HepG2 (cell line): Measurements from ENCODE around the gene TBC1D24. TPM values are rescaled to one million over a fixed set of nuclear protein-coding genes. Genes with fewer than 3 reads are reported as not detected.

Experiments
- AGO2 ChIP-seq: fragments of 200-400 bp; formaldehyde crosslinking; optimal IDR thresholded peaks from 2 replicates; pipeline ENCODE3; 2017; ENCODE audit warnings: mild to moderate bottlenecking, low read depth, low read length, moderate library complexity
- CEBPG ChIP-seq: IDR thresholded peaks from 2 replicates; pipeline ENCODE4 v1.6.1; 2016
- DR1 ChIP-seq: sonication (generic); formaldehyde crosslinking; IDR thresholded peaks from 2 replicates; pipeline ENCODE4 v1.8.0; 2021; ENCODE audit warnings: mild to moderate bottlenecking, missing genetic modification reagents, inconsistent platforms
- EEA1 ChIP-seq: sonication (generic); formaldehyde crosslinking; IDR thresholded peaks from 2 replicates; pipeline ENCODE4 v1.5.1; 2020; ENCODE audit warnings: mild to moderate bottlenecking, missing genetic modification reagents, borderline replicate concordance
- GATA4 ChIP-seq: sonication (generic); IDR thresholded peaks from 2 replicates; pipeline ENCODE4 v1.6.1; 2016; ENCODE audit warnings: antibody characterized with exemption, low read depth, borderline replicate concordance
- KAT8 ChIP-seq: IDR thresholded peaks from 2 replicates; pipeline ENCODE4 v1.6.1; 2016; ENCODE audit warnings: missing genetic modification reagents, missing compliant biosample characterization
- SIN3B ChIP-seq: fragments of 150-350 bp; IDR thresholded peaks from 2 replicates; pipeline ENCODE4 v1.6.1; 2014; ENCODE audit warnings: low read length
- SIX1 ChIP-seq: sonication (generic); formaldehyde crosslinking; IDR thresholded peaks from 2 replicates; pipeline ENCODE4 v1.4.0; 2020; ENCODE audit warnings: missing genetic modification reagents, borderline replicate concordance
- TAF1 ChIP-seq: sonication (generic); formaldehyde crosslinking; IDR thresholded peaks from 2 replicates; pipeline ENCODE4 v1.4.0; 2020; ENCODE audit warnings: missing genetic modification reagents
- TEAD3 ChIP-seq: optimal IDR thresholded peaks from 2 replicates; pipeline ENCODE3; 2016; ENCODE audit warnings: borderline replicate concordance
- ZNF317 ChIP-seq: sonication (generic); formaldehyde crosslinking; IDR thresholded peaks from 2 replicates; pipeline ENCODE4 v1.5.0; 2020; ENCODE audit warnings: mild to moderate bottlenecking, missing genetic modification reagents
- ZNF383 ChIP-seq: sonication (generic); formaldehyde crosslinking; IDR thresholded peaks from 2 replicates; pipeline ENCODE4 v1.4.0; 2020; ENCODE audit warnings: missing genetic modification reagents, mild to moderate bottlenecking, borderline replicate concordance
- ZNF431 ChIP-seq: sonication (generic); formaldehyde crosslinking; IDR thresholded peaks from 2 replicates; pipeline ENCODE4 v1.9.0; 2022; ENCODE audit warnings: missing genetic modification reagents, low read depth, mild to moderate bottlenecking, borderline replicate concordance
- ZNF607 ChIP-seq: sonication (generic); formaldehyde crosslinking; IDR thresholded peaks from 2 replicates; pipeline ENCODE4 v1.5.1; 2020; ENCODE audit warnings: missing genetic modification reagents, mild to moderate bottlenecking, borderline replicate concordance
- ZNF629 ChIP-seq: sonication (generic); formaldehyde crosslinking; conservative IDR thresholded peaks from 2 replicates; pipeline ENCODE4 v1.5.0; 2020; ENCODE audit warnings: missing genetic modification reagents
- polyA plus RNA-seq, 8 experiments: library from polyadenylated mRNA; depleted of rRNA in 3 of 8; stranded (reverse) in 7 of 8; unstranded in 1 of 8; fragments of >200 nt; fragmentation: Illumina TruSeq in 4 of 8; extraction: Trizol in 4 of 8; gene quantifications; 2 replicates each; pipeline versions ENCODE4 v1.2.1 to v1.2.3, GENCODE V29; 2011 to 2016; ENCODE audit warnings: low read depth in 4 of 8, missing spikeins in 1 of 8, mixed read lengths in 1 of 8; ENCODE audit not compliant: insufficient read depth in 1 of 8
- total RNA-seq, 5 experiments: library from RNA; depleted of rRNA; stranded (reverse); fragments of >200 nt; fragmentation: Illumina TruSeq; extraction: Trizol; gene quantifications; 2 replicates each; pipeline ENCODE4 v1.2.3, GENCODE V29; 2016; ENCODE audit warnings: low read depth in 1 of 5
- TF ChIP-seq, protein P1 (sequence below): IDR thresholded peaks from 2 replicates; pipeline ENCODE4 v1.4.0; 2020; ENCODE audit warnings: mild to moderate bottlenecking, missing genetic modification reagents
- TF ChIP-seq, protein P2 (sequence below): sonication (generic); formaldehyde crosslinking; IDR thresholded peaks from 2 replicates; pipeline ENCODE4 v1.5.0; 2020; ENCODE audit warnings: missing genetic modification reagents
- TF ChIP-seq, protein P3 (sequence below): sonication (generic); formaldehyde crosslinking; IDR thresholded peaks from 2 replicates; pipeline ENCODE4 v1.5.1; 2020; ENCODE audit warnings: missing genetic modification reagents, mild to moderate bottlenecking, borderline replicate concordance
- TF ChIP-seq, protein P4 (sequence below): IDR thresholded peaks from 2 replicates; pipeline ENCODE4 v1.6.1; 2016; ENCODE audit warnings: missing compliant biosample characterization, missing genetic modification reagents, borderline replicate concordance
- TF ChIP-seq, protein P5 (sequence below): IDR thresholded peaks from 2 replicates; pipeline ENCODE4 v1.6.1; 2016; ENCODE audit warnings: missing compliant biosample characterization, missing genetic modification reagents, borderline replicate concordance
- TF ChIP-seq, protein P6 (sequence below): sonication (generic); formaldehyde crosslinking; IDR thresholded peaks from 2 replicates; pipeline ENCODE4 v1.5.0; 2020; ENCODE audit warnings: mild to moderate bottlenecking, missing genetic modification reagents

TBC1D24 gene
- total and polyA plus RNA-seq, 2 of the 13 experiments (the other 11 are each of a cell fraction or from before 2014, with no cell fraction given) = 7.7 to 13.7 TPM

DNA sequence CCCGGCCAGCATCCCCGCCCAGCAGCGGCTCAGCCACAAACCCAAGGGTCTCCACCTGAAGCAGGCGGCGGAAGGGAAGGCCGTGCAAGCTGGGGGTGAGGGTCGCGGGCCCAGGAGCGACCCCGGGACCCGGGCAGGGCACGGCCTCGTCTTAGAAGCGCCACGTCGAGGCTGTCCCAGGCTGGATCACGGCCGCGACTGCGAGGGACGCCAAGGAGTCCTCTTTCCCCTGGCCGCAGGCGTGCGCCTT is 46.2 kb upstream of the TBC1D24 start (continued):
- TF ChIP-seq, protein P1, sequence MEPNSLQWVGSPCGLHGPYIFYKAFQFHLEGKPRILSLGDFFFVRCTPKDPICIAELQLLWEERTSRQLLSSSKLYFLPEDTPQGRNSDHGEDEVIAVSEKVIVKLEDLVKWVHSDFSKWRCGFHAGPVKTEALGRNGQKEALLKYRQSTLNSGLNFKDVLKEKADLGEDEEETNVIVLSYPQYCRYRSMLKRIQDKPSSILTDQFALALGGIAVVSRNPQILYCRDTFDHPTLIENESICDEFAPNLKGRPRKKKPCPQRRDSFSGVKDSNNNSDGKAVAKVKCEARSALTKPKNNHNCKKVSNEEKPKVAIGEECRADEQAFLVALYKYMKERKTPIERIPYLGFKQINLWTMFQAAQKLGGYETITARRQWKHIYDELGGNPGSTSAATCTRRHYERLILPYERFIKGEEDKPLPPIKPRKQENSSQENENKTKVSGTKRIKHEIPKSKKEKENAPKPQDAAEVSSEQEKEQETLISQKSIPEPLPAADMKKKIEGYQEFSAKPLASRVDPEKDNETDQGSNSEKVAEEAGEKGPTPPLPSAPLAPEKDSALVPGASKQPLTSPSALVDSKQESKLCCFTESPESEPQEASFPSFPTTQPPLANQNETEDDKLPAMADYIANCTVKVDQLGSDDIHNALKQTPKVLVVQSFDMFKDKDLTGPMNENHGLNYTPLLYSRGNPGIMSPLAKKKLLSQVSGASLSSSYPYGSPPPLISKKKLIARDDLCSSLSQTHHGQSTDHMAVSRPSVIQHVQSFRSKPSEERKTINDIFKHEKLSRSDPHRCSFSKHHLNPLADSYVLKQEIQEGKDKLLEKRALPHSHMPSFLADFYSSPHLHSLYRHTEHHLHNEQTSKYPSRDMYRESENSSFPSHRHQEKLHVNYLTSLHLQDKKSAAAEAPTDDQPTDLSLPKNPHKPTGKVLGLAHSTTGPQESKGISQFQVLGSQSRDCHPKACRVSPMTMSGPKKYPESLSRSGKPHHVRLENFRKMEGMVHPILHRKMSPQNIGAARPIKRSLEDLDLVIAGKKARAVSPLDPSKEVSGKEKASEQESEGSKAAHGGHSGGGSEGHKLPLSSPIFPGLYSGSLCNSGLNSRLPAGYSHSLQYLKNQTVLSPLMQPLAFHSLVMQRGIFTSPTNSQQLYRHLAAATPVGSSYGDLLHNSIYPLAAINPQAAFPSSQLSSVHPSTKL (CRISPR knock-in tag) = 0 out of 2 replicates have a peak, but pooled peaks have one; percentile 18
- TF ChIP-seq ZNF383 (CRISPR knock-in tag) = no peak
- no peak for TF ChIP-seq KAT8 (CRISPR knock-in tag)
- TF ChIP-seq, protein P2, sequence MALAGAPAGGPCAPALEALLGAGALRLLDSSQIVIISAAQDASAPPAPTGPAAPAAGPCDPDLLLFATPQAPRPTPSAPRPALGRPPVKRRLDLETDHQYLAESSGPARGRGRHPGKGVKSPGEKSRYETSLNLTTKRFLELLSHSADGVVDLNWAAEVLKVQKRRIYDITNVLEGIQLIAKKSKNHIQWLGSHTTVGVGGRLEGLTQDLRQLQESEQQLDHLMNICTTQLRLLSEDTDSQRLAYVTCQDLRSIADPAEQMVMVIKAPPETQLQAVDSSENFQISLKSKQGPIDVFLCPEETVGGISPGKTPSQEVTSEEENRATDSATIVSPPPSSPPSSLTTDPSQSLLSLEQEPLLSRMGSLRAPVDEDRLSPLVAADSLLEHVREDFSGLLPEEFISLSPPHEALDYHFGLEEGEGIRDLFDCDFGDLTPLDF (CRISPR knock-in tag) = no peak
- 0 out of 2 replicates have a peak, but pooled peaks have one; percentile 48 for TF ChIP-seq DR1 (CRISPR knock-in tag)
- TF ChIP-seq, protein P3, sequence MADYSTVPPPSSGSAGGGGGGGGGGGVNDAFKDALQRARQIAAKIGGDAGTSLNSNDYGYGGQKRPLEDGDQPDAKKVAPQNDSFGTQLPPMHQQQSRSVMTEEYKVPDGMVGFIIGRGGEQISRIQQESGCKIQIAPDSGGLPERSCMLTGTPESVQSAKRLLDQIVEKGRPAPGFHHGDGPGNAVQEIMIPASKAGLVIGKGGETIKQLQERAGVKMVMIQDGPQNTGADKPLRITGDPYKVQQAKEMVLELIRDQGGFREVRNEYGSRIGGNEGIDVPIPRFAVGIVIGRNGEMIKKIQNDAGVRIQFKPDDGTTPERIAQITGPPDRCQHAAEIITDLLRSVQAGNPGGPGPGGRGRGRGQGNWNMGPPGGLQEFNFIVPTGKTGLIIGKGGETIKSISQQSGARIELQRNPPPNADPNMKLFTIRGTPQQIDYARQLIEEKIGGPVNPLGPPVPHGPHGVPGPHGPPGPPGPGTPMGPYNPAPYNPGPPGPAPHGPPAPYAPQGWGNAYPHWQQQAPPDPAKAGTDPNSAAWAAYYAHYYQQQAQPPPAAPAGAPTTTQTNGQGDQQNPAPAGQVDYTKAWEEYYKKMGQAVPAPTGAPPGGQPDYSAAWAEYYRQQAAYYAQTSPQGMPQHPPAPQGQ (CRISPR knock-in tag) = no peak
- TF ChIP-seq ZNF607 (CRISPR knock-in tag) = no peak
- no peak for TF ChIP-seq ZNF629 (CRISPR knock-in tag)
- peak; percentile 8 for TF ChIP-seq AGO2
- TF ChIP-seq ZNF431 = 0 out of 2 replicates have a peak, but pooled peaks have one; percentile 11
- TF ChIP-seq ZNF317 (CRISPR knock-in tag) = peak; percentile 36; the same call in 1 of the 2 replicates
- TF ChIP-seq, protein P4, sequence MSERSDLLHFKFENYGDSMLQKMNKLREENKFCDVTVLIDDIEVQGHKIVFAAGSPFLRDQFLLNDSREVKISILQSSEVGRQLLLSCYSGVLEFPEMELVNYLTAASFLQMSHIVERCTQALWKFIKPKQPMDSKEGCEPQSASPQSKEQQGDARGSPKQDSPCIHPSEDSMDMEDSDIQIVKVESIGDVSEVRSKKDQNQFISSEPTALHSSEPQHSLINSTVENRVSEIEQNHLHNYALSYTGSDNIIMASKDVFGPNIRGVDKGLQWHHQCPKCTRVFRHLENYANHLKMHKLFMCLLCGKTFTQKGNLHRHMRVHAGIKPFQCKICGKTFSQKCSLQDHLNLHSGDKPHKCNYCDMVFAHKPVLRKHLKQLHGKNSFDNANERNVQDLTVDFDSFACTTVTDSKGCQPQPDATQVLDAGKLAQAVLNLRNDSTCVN (CRISPR knock-in tag) = no peak
- no peak for TF ChIP-seq GATA4
- TF ChIP-seq, protein P5, sequence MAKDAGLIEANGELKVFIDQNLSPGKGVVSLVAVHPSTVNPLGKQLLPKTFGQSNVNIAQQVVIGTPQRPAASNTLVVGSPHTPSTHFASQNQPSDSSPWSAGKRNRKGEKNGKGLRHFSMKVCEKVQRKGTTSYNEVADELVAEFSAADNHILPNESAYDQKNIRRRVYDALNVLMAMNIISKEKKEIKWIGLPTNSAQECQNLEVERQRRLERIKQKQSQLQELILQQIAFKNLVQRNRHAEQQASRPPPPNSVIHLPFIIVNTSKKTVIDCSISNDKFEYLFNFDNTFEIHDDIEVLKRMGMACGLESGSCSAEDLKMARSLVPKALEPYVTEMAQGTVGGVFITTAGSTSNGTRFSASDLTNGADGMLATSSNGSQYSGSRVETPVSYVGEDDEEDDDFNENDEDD (CRISPR knock-in tag) = no peak
- no peak for TF ChIP-seq TAF1 (CRISPR knock-in tag)
- no peak for TF ChIP-seq SIN3B
- TF ChIP-seq, protein P6, sequence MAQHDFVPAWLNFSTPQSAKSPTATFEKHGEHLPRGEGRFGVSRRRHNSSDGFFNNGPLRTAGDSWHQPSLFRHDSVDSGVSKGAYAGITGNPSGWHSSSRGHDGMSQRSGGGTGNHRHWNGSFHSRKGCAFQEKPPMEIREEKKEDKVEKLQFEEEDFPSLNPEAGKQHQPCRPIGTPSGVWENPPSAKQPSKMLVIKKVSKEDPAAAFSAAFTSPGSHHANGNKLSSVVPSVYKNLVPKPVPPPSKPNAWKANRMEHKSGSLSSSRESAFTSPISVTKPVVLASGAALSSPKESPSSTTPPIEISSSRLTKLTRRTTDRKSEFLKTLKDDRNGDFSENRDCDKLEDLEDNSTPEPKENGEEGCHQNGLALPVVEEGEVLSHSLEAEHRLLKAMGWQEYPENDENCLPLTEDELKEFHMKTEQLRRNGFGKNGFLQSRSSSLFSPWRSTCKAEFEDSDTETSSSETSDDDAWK = no peak
- TF ChIP-seq TEAD3 = no peak
- TF ChIP-seq SIX1 (CRISPR knock-in tag) = no peak
- no peak for TF ChIP-seq EEA1 (CRISPR knock-in tag)
- no peak for TF ChIP-seq CEBPG (CRISPR knock-in tag)
